Stimulated activated naive CD8-positive, alpha-beta T cell treated with anti-CD3 and anti-CD28 coated beads, Interleukin-15, amount 100 ng/mL, for 72 hours (primary cell): Measurements from ENCODE around the gene EFNA5.
"Not testable (repeated sequence)": the region's sequence is repeated elsewhere in the genome, so short reads cannot be mapped to it uniquely, and the experiment has no call there.

Experiments used
- ATAC-seq: fragments of 150-1000 bp; cut with Tn5 transposase; 2 replicates; pipeline ENCODE4 v1.10.0; 2021; ENCODE audit warnings: mild to moderate bottlenecking, moderate library complexity
- DNase-seq, 2 donors: peaks; one replicate each; pipeline ENCODE4 v3.0.0; 2021 to 2022
- H3K27ac Mint-ChIP-seq, 2 donors: one replicate each; pipeline ENCODE4 v1.8.0; 2022; ENCODE audit warnings: mild to moderate bottlenecking in 2 of 2, mixed read lengths in 2 of 2, moderate library complexity in 2 of 2
- H3K27me3 Mint-ChIP-seq: one replicate; pipeline ENCODE4 v1.8.0; 2022; ENCODE audit warnings: mixed read lengths
- H3K4me1 Mint-ChIP-seq: one replicate; pipeline ENCODE4 v1.8.0; 2022; ENCODE audit warnings: mild to moderate bottlenecking, mixed read lengths
- H3K4me3 Mint-ChIP-seq, 2 donors: one replicate each; pipeline ENCODE4 v1.8.0; 2022; ENCODE audit warnings: mild to moderate bottlenecking in 2 of 2, mixed read lengths in 2 of 2, moderate library complexity in 1 of 2
- H3K9me3 Mint-ChIP-seq, 2 donors: one replicate each; pipeline ENCODE4 v1.8.0; 2022; ENCODE audit warnings: mixed read lengths in 2 of 2

EFNA5 gene

GRCh38 chr5:107439832-107440231 lies 230.9 kb downstream of the EFNA5 start:
- no peak for DNase-seq
- Mint-ChIP-seq H3K4me3 (no peak overlapping the region), H3K27ac (no peak overlapping the region), H3K9me3 (peaks cover 8 to 15% of the 10 kb centered on the region in 2 donors), H3K4me1 (no peaks in the 10 kb centered on the region), H3K27me3 (peaks cover 7% of the 10 kb centered on the region)
- ATAC-seq: no peak

DNA sequence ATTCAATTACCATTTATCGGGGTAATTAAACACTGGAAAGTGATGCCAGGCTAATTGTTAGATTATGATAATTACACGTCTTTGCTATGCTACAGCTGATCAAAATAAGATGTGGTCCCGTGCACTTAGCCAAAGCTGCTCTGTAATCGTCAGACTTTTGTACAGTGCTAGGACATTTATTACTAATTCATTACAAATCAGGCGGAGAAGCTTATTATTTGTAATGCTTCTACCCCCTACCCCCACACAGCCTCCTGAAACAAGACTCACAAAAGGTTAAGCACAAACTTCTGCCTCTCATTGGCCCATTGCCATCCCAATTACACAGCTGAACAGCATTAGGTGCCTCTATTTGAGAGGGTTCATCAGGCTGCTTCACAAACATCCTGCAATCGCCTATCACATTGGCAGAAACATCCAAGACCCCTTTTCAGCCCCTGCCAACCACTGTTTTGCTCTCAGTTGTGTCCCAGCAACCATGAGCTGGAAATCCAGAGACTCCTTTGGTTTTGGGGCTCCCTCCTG lies 232.7 kb downstream of the EFNA5 start:
- H3K4me3 Mint-ChIP-seq: no peak overlapping the region
- no peaks in the 10 kb centered on the region for H3K27me3 Mint-ChIP-seq
- H3K4me1 Mint-ChIP-seq: no peaks in the 10 kb centered on the region
- DNase-seq (no peak), ATAC-seq (no peak)
- peaks cover 8 to 15% of the 10 kb centered on the region in 2 donors for H3K9me3 Mint-ChIP-seq
- H3K27ac Mint-ChIP-seq: no peak overlapping the region

- Mint-ChIP-seq H3K4me1 (no peaks in the 10 kb centered on the region), H3K27me3 (no peaks in the 10 kb centered on the region), H3K9me3 (peaks cover 8 to 15% of the 10 kb centered on the region in 2 donors), H3K4me3 (no peak overlapping the region), H3K27ac (no peak overlapping the region)
- no peak for ATAC-seq
- DNase-seq: no peak
Observed at GRCh38 chr5:107437154-107437553, 233.6 kb downstream of the EFNA5 start.

GRCh38 chr5:107436201-107436600 lies 234.5 kb downstream of the EFNA5 start:
- no peak for DNase-seq
- H3K27ac Mint-ChIP-seq: peak overlapping the region in 1 of 2 donors; percentile 20
- H3K27me3 Mint-ChIP-seq: no peaks in the 10 kb centered on the region
- H3K4me1 Mint-ChIP-seq: no peaks in the 10 kb centered on the region
- H3K9me3 Mint-ChIP-seq: peaks cover 8 to 15% of the 10 kb centered on the region in 2 donors
- no peak for ATAC-seq
- H3K4me3 Mint-ChIP-seq: no peak overlapping the region

GRCh38 chr5:107435061-107435460 lies 235.7 kb downstream of the EFNA5 start:
- H3K4me3 Mint-ChIP-seq: no peak overlapping the region

DNA sequence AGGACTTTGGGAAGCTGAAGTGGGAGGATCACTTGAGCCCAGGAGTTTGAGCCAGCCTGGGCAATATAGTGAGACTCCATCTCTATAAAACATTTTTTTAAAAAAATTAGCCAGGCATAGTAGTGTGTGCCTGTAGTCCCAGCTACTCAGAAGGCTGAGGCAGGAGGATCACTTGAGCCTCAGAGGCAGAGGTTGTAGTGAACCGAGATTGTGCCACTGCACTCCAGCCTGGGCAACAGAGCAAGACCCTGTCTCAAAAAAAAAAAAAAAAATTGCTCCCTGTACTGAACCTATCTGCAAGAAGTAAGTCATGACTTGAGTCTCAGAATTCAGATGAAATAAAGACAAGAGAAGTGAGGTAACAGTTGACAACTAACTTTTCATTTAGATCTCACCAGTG lies 237.1 kb downstream of the EFNA5 start:
- not testable (repeated sequence) for H3K9me3 Mint-ChIP-seq, ATAC-seq

More at GRCh38 chr5:107435061-107435460, 235.7 kb downstream of the EFNA5 start:
- no peak overlapping the region for H3K27ac Mint-ChIP-seq
- H3K4me1 Mint-ChIP-seq: no peaks in the 10 kb centered on the region
- ATAC-seq (no peak), DNase-seq (no peak)
- H3K27me3 Mint-ChIP-seq: no peaks in the 10 kb centered on the region
- H3K9me3 Mint-ChIP-seq: peaks cover 8 to 15% of the 10 kb centered on the region in 2 donors

DNA sequence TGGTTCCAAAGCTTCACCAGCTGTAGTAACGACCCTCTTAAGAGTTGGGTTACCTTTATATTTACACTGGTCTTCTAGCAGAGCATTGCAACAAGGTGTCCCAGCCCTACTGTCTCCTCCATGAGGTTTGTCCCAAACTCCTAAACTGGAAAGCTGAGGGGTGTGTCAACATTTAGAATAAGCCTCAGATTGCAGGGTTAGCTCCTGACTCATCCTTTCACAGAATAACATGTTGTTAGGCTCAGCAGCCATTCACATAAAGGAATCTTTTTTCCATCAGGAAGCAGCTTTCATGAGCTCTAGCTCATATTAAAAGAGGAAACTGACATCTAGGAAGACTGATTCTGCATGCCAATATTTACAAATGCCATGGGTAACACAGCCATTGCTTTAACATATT lies 238.7 kb downstream of the EFNA5 start:
- no peaks in the 10 kb centered on the region for H3K9me3 Mint-ChIP-seq
- no peaks in the 10 kb centered on the region for H3K27me3 Mint-ChIP-seq
- DNase-seq: no peak
- no peak overlapping the region for H3K27ac Mint-ChIP-seq
- no peak overlapping the region for H3K4me3 Mint-ChIP-seq
- ATAC-seq: no peak
- H3K4me1 Mint-ChIP-seq: no peaks in the 10 kb centered on the region

More for the DNA sequence above, 237.1 kb downstream of the EFNA5 start:
- not testable (repeated sequence) for H3K4me1 Mint-ChIP-seq, H3K27me3 Mint-ChIP-seq, DNase-seq, H3K27ac Mint-ChIP-seq, H3K4me3 Mint-ChIP-seq

GRCh38 chr5:107431536-107431935 lies 239.2 kb downstream of the EFNA5 start:
- no peaks in the 10 kb centered on the region for H3K4me1 Mint-ChIP-seq
- H3K27ac Mint-ChIP-seq: no peak overlapping the region
- no peaks in the 10 kb centered on the region for H3K27me3 Mint-ChIP-seq
- H3K9me3 Mint-ChIP-seq: no peaks in the 10 kb centered on the region
- ATAC-seq (no peak), DNase-seq (no peak)
- no peak overlapping the region for H3K4me3 Mint-ChIP-seq

- H3K4me3 Mint-ChIP-seq: no peak overlapping the region
Observed at GRCh38 chr5:107430071-107430625, 240.6 kb downstream of the EFNA5 start.

GRCh38 chr5:107428303-107428813 lies 242.4 kb downstream of the EFNA5 start:
- no peak for DNase-seq

More at GRCh38 chr5:107430071-107430625, 240.6 kb downstream of the EFNA5 start:
- no peak for ATAC-seq
- no peaks in the 10 kb centered on the region for H3K4me1 Mint-ChIP-seq
- DNase-seq: no peak
- no peak overlapping the region for H3K27ac Mint-ChIP-seq
- no peaks in the 10 kb centered on the region for H3K27me3 Mint-ChIP-seq
- no peaks in the 10 kb centered on the region for H3K9me3 Mint-ChIP-seq

DNA sequence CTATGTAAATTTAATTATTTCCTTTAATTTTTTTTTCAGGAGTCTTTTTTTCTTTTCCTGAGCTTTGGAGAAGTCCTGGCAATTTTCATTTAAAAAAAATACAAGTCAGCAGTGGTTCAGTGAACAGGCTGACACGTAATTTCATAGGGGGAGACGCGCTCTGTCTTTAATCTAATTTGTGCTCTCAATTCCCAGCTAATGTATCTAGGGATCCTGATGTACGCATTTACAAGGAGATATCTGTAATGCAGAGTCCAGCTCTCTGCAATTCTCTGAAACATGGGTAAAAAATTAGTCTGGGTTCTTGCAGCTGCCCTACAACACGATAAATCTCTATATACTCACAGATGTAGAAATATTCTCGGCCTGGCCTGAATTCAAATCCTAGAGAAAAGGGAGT lies 243.9 kb downstream of the EFNA5 start:
- DNase-seq: no peak
- Mint-ChIP-seq H3K27ac (no peak overlapping the region), H3K9me3 (no peaks in the 10 kb centered on the region), H3K4me1 (no peaks in the 10 kb centered on the region), H3K4me3 (no peak overlapping the region), H3K27me3 (no peaks in the 10 kb centered on the region)
- no peak for ATAC-seq

More at GRCh38 chr5:107428303-107428813, 242.4 kb downstream of the EFNA5 start:
- H3K9me3 Mint-ChIP-seq: no peaks in the 10 kb centered on the region
- H3K4me1 Mint-ChIP-seq: no peaks in the 10 kb centered on the region
- no peaks in the 10 kb centered on the region for H3K27me3 Mint-ChIP-seq
- H3K27ac Mint-ChIP-seq: no peak overlapping the region
- H3K4me3 Mint-ChIP-seq: no peak overlapping the region
- no peak for ATAC-seq

DNA sequence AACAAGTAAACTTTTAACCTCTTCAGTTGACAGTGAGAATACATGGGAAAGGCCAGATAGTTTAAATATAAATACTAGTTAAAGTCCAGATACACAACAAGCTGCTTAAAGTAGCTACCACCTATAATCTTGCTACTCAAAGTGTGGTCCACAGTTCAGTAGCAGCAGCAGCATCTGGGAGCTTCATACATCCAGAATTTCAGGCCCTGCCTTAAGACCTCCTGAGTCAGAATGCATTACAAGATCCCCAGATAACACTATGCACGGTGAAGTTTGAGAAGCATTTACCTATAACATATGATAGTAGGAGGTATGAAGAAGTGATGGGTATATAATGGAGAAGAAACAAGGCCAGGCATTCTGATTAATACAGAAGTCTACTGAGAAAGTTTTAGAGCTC lies 244.5 kb downstream of the EFNA5 start:
- no peaks in the 10 kb centered on the region for H3K4me1 Mint-ChIP-seq
- no peak for DNase-seq
- H3K27me3 Mint-ChIP-seq: no peaks in the 10 kb centered on the region
- no peaks in the 10 kb centered on the region for H3K9me3 Mint-ChIP-seq
- no peak for ATAC-seq
- no peak overlapping the region for H3K4me3 Mint-ChIP-seq
- H3K27ac Mint-ChIP-seq: no peak overlapping the region

DNA sequence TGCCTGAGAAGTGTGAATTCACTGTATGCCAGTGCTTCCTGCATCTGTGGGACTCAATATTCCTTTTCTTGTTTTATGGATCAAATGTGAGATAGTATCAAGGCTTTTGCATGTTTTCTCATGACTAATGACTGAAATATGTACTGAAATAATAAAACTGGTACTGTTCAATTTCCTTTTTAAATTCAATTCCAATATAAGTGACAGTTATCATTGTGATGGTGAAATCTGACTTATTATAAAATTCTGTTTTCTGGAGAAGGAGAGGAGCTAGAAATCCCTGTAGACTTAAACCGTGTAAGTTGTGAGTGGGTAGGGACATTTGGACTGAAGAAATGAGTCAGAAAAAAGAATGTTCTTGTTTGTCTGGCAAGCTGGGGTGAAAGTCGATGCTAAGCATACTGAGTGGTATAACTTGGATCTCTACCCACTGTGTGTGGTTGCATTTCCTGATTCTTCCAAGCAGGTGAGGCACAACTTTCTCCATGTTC lies 245.2 kb downstream of the EFNA5 start:
- H3K4me3 Mint-ChIP-seq: no peak overlapping the region
- ATAC-seq (no peak), DNase-seq (no peak)
- H3K27me3 Mint-ChIP-seq: no peaks in the 10 kb centered on the region
- no peak overlapping the region for H3K27ac Mint-ChIP-seq
- H3K9me3 Mint-ChIP-seq: no peaks in the 10 kb centered on the region
- H3K4me1 Mint-ChIP-seq: no peaks in the 10 kb centered on the region

DNA sequence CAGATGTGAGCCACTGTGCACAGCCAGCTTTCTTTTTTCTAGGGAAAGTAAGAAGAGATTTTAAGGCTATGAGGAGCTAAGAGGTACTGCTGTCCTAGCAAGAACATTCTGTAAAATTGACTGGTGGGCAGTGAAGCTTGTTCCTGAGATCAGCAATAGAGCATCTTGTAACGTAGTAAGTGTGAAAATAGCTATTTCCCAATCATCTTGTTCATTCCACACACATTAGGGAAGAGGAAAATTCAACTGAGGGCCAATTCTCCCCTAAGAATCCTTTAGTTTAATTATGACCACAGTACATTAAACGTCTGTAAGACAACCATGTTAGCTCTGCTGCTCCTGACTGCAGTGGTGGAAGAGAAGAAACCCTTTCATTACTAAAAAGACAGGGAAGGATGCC lies 246.2 kb downstream of the EFNA5 start:
- Mint-ChIP-seq H3K27ac (peak overlapping the region in 1 of 2 donors; percentile 80), H3K4me1 (no peaks in the 10 kb centered on the region), H3K27me3 (no peaks in the 10 kb centered on the region), H3K9me3 (no peaks in the 10 kb centered on the region), H3K4me3 (no peak overlapping the region)
- DNase-seq (no peak), ATAC-seq (no peak)

- no peaks in the 10 kb centered on the region for H3K4me1 Mint-ChIP-seq
- H3K4me3 Mint-ChIP-seq: no peak overlapping the region
Observed at GRCh38 chr5:107422494-107422893, 248.2 kb downstream of the EFNA5 start.

DNA sequence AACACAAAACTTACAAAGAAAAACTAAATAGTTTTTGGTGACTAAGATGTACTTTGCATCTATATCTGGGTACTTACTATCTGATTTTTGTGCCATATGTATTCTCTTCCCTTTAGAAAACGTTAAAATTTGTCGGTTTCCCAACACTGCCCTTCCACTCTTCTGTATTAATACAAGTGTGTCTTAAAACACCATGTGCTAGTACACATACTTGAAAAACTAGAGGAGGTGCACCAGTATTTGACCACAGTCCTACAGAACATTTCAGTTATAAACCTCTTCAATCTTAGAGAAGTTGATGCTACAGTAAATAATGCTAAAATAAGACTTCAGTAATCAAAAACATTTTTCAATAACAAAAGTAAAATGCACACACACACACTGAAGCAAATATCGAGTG lies 251.2 kb downstream of the EFNA5 start:
- H3K9me3 Mint-ChIP-seq: no peaks in the 10 kb centered on the region
- H3K4me1 Mint-ChIP-seq: no peaks in the 10 kb centered on the region
- no peak overlapping the region for H3K27ac Mint-ChIP-seq
- no peak for ATAC-seq
- H3K4me3 Mint-ChIP-seq: no peak overlapping the region
- DNase-seq: no peak
- H3K27me3 Mint-ChIP-seq: no peaks in the 10 kb centered on the region

More at GRCh38 chr5:107422494-107422893, 248.2 kb downstream of the EFNA5 start:
- Mint-ChIP-seq H3K27ac (no peak overlapping the region), H3K9me3 (no peaks in the 10 kb centered on the region), H3K27me3 (no peaks in the 10 kb centered on the region)
- no peak for DNase-seq
- ATAC-seq: peak; percentile 15
